Fibroblast of skin of left biceps (primary cell): Measurements from ENCODE around the gene SPAG9.
"Not testable (repeated sequence)": the region's sequence is repeated elsewhere in the genome, so short reads cannot be mapped to it uniquely, and the experiment has no call there.

Experiments used
- DNase-seq, 2 experiments: peaks; one replicate each; pipeline ENCODE4 v3.0.0-alpha.2; 2013; ENCODE audit warnings: low read depth in 2 of 2

Gene SPAG9

GRCh38 chr17:50953831-50954601 is 166.7 kb downstream of the SPAG9 start:
- no peak for DNase-seq

DNA sequence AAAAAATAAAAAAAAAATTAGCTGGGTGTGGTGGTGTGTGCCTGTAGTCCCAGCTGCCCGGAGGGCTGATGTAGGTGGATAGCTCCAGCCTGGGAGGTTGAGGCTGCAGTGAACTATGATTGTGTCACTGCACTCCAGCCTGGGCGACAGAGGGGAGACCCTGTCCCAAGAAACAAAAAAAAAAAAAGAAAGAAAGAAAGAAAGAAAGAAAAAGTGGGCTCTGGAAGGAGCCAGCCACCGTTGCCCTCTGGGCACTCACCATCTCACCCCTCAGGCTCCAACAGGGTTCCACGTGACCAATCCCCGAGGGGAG is 167.2 kb downstream of the SPAG9 start:
- no peak for DNase-seq

GRCh38 chr17:50952889-50953288 is 167.8 kb downstream of the SPAG9 start:
- no peak for DNase-seq

GRCh38 chr17:50952013-50952412 is 168.7 kb downstream of the SPAG9 start:
- DNase-seq, result no peak

DNA sequence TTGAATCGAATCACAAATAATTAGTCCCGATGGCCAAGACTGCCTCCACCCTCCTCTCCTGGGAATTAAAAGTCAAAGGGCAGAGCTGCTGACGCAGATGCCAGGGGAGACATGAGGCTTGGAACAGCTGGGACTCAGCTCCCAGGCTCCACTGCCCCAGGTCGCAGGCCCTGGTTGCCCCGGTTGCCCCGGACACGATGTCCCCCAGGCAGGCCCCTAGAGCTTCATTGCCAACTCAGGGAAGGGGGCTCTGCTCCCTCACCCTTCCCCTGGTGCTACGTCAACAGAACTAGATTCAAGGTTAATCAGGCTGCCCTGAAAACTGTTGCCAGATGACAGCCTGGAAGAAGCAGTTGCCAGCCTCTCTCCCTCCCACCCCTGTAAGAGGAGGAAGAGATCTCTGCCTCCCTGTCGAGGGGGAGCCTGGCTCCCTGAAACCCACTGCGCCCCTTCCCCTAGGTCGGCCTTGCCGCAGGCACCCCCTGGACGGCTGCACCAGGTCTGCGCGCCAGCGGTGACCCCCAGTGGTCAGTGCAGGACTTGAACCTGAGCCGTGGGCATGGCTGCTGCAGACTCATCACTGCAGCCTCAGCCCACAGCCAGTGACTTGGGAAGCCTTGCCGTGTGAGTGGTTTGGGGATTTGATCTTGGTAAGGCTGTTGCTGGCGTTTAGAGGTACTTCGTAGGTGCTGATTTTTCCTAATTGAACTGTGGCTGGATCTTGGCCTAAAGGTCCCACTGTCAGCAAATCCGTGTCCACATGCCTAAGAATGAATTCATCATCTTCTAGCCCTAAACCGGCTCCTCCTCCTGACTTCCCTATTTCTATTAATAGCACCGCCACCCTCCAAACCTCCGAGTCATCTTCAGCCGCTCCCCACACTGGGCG is 170.4 kb downstream of the SPAG9 start:
- peak; percentile 54 to 55 for DNase-seq

- no peak for DNase-seq
These were observed 171.3 kb downstream of the SPAG9 start for GRCh38 chr17:50949128-50949988.

DNA sequence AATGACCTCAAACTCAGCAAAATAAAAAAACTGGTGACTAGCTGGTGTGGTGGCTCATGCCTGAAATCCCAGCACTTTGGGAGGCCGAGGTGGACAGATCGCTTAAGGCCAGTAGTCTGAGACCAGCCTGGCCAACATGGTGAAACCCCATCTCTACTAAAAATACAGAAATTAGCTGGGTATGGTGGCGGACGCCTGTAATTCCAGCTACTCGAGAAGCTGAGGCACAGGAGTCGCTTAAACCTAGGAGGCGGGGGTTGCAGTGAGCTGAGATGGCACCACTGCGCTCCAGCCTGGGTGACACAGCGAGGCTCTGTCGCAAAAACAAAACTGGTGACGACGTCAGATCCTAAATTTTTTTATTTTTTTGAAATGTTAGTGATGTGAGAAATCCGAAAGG is 172.0 kb downstream of the SPAG9 start:
- no peak for DNase-seq

DNA sequence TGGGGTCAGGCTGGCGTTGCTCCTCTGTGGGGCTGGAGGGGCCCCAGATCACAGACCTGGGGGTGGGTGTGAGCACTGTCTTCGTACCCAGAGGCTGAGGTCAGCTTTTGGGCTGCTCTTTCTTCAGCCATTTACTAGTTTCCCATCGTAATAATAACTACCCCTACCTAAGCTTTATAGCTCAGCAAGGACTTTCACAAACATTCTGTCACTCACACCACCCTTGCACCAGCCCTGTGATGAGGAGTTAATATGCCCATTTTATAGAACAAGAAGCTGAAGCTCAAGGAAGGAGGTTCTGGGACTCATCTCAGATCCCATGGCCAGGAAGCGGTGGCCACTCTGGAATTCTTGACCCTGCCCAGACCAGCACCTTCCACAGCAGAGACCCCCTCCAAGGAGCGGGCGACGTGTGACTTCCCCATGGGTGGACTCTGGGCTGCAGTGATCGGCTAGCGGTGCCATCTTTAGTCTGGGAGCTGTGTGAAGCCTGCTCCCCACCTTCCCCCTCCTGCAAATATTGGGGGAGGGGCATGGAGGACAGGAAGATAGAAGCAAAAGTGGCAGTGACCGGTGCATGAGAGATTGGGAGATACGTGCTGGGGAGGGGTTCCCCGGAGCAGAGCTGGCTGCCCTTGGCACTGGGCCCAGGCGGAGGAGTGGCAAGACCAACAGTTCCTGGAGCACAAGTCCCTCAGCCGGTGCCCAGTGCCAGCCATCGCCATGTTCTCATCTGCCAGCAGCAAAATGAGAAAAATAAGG is 172.7 kb downstream of the SPAG9 start:
- no peak for DNase-seq

GRCh38 chr17:50946891-50947781 is 173.5 kb downstream of the SPAG9 start:
- no peak for DNase-seq

- DNase-seq, result no peak
These were observed 174.3 kb downstream of the SPAG9 start for GRCh38 chr17:50946223-50946890.

DNA sequence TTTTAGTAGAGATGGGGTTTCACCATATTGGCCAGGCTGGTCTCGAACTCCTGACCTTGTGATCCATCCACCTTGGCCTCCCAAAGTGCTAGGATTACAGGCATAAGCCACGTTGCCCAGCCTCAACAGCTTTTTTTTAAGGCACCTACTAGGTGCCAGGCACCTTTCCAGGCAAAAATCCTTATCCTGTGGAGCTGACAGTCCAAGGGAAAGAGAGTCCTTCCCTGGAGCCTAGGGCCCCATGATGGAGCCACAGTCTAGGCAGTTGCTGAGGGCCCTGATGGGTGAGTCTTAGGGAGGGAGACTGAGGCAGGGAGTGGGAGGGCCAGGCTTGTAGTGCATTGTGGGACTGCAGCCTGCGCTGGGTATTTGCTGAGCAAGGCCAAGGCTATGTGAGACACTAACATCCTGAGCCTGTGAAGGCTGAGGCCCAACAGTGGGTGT is 174.9 kb downstream of the SPAG9 start:
- DNase-seq, result no peak

GRCh38 chr17:50944902-50945720 is 175.6 kb downstream of the SPAG9 start:
- DNase-seq, result no peak

DNA sequence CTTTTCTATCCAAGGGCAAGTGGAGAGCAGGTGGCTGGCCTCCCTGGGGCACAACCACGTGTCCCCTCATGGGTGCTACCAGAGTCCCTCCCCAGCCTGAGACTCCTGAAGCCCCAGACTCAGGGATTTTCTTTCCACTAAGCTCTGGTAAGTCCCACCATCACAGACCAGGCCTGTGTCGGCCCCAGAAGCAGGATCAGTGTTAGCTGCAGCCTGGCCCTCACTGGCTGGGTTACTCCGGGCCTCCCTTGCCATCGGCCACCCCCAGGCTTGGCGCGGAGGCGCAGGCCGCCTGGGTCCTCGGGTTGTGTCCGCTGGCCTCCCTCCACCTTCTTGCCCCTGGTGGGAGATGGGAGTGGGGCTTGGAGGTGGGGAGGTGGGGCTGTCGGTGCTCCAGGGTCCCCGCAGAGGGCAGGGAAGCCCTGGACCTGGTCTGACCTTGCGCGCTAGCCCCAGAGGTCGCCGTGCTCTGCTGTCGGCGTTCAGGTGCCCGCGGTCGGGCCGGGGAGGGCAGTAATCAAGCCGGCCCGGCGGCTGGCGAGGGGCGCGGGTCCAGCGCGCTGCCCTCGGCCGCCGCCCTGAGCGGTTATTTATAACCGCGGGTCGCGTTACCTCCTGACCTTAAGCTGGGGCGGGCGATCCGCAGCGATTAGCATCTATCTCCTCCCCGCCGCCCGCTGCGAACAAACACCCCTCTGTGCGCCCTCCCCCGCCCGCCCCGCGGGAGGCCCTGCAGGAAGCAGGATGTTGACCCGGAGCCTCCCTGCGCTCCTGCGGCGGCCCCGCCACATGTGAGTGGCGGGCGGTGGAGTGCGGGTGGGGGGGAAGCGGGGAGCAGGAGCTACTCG is 176.4 kb downstream of the SPAG9 start:
- DNase-seq, result no peak

GRCh38 chr17:50943575-50943933 is 177.1 kb downstream of the SPAG9 start:
- DNase-seq, result no peak

GRCh38 chr17:50941676-50942048 is 179.0 kb downstream of the SPAG9 start:
- DNase-seq, result not testable (repeated sequence)

GRCh38 chr17:50939795-50940684 is 180.6 kb downstream of the SPAG9 start:
- no peak for DNase-seq

DNA sequence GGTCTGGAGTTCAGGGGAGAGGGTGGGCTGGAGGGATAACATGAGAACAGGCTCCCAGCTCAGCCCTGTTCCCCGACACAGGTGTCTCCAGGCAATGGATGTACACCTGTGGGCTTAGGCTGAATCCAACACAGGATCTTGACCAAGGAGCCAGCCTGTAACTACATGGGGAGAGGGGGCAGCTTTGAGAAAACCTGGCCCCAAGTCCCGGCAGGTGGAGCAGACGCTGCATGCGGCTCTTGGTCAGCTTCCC is 181.2 kb downstream of the SPAG9 start:
- DNase-seq, result no peak
